HepG2 (cell line): Measurements from ENCODE around the gene DDX60. TPM values are rescaled to one million over a fixed set of nuclear protein-coding genes. Genes with fewer than 3 reads are reported as not detected.

ENCODE experiments used
- FOSL1 ChIP-seq: sonication (generic); formaldehyde crosslinking; IDR thresholded peaks from 2 replicates; pipeline ENCODE4 v1.9.0; 2021; ENCODE audit warnings: missing genetic modification reagents, borderline replicate concordance
- GPN1 ChIP-seq: sonication (generic); formaldehyde crosslinking; IDR thresholded peaks from 2 replicates; pipeline ENCODE4 v1.5.1; 2020; ENCODE audit warnings: missing genetic modification reagents, borderline replicate concordance
- HOXA3 ChIP-seq: sonication (generic); formaldehyde crosslinking; IDR thresholded peaks from 2 replicates; pipeline ENCODE4 v1.5.0; 2020; ENCODE audit warnings: missing genetic modification reagents
- KLF11 ChIP-seq: IDR thresholded peaks from 2 replicates; pipeline ENCODE4 v1.6.1; 2016; ENCODE audit warnings: missing compliant biosample characterization
- KLF6 ChIP-seq: IDR thresholded peaks from 2 replicates; pipeline ENCODE4 v1.8.0; 2016; ENCODE audit warnings: missing biosample characterization, missing genetic modification reagents
- PAX8 ChIP-seq: sonication (generic); formaldehyde crosslinking; IDR thresholded peaks from 2 replicates; pipeline ENCODE4 v1.8.0; 2022; ENCODE audit warnings: mild to moderate bottlenecking, missing genetic modification reagents, borderline replicate concordance
- PITX1 ChIP-seq: sonication (generic); formaldehyde crosslinking; IDR thresholded peaks from 2 replicates; pipeline ENCODE4 v1.5.1; 2020; ENCODE audit warnings: mild to moderate bottlenecking, missing genetic modification reagents
- RCOR2 ChIP-seq: IDR thresholded peaks from 2 replicates; pipeline ENCODE4 v1.6.1; 2016; ENCODE audit warnings: missing biosample characterization, missing genetic modification reagents
- TEAD3 ChIP-seq: optimal IDR thresholded peaks from 2 replicates; pipeline ENCODE3; 2016; ENCODE audit warnings: borderline replicate concordance
- ZBTB7B ChIP-seq: sonication (generic); formaldehyde crosslinking; IDR thresholded peaks from 2 replicates; pipeline ENCODE4 v1.4.0; 2020; ENCODE audit warnings: missing genetic modification reagents
- ZFY ChIP-seq: sonication (generic); formaldehyde crosslinking; IDR thresholded peaks from 2 replicates; pipeline ENCODE4 v1.4.0; 2020; ENCODE audit warnings: missing genetic modification reagents
- ZNF672 ChIP-seq: sonication (generic); formaldehyde crosslinking; IDR thresholded peaks from 2 replicates; pipeline ENCODE4 v1.8.1; 2022; ENCODE audit warnings: missing genetic modification reagents
- ZNF724P ChIP-seq: sonication (generic); formaldehyde crosslinking; IDR thresholded peaks from 2 replicates; pipeline ENCODE4 v1.8.0; 2022; ENCODE audit warnings: missing genetic modification reagents, borderline replicate concordance
- ZNF777 ChIP-seq: sonication (generic); formaldehyde crosslinking; IDR thresholded peaks from 2 replicates; pipeline ENCODE4 v1.4.0; 2020; ENCODE audit warnings: missing genetic modification reagents
- polyA plus RNA-seq, 8 experiments: library from polyadenylated mRNA; depleted of rRNA in 3 of 8; stranded (reverse) in 7 of 8; unstranded in 1 of 8; fragments of >200 nt; fragmentation: Illumina TruSeq in 4 of 8; extraction: Trizol in 4 of 8; gene quantifications; 2 replicates each; pipeline versions ENCODE4 v1.2.1 to v1.2.3, GENCODE V29; 2011 to 2016; ENCODE audit warnings: low read depth in 4 of 8, missing spikeins in 1 of 8, mixed read lengths in 1 of 8; ENCODE audit not compliant: insufficient read depth in 1 of 8
- total RNA-seq, 5 experiments: library from RNA; depleted of rRNA; stranded (reverse); fragments of >200 nt; fragmentation: Illumina TruSeq; extraction: Trizol; gene quantifications; 2 replicates each; pipeline ENCODE4 v1.2.3, GENCODE V29; 2016; ENCODE audit warnings: low read depth in 1 of 5
- TF ChIP-seq, protein P1 (sequence below): sonication (generic); formaldehyde crosslinking; IDR thresholded peaks from 2 replicates; pipeline ENCODE4 v1.4.0; 2020; ENCODE audit warnings: missing genetic modification reagents
- TF ChIP-seq, protein P2 (sequence below): sonication (generic); formaldehyde crosslinking; IDR thresholded peaks from 2 replicates; pipeline ENCODE4 v1.5.1; 2020; ENCODE audit warnings: mild to moderate bottlenecking, missing genetic modification reagents, moderate library complexity
- TF ChIP-seq, protein P3 (sequence below): sonication (generic); formaldehyde crosslinking; IDR thresholded peaks from 2 replicates; pipeline ENCODE4 v1.4.0; 2020; ENCODE audit warnings: missing genetic modification reagents
- TF ChIP-seq, protein P4 (sequence below): sonication (generic); formaldehyde crosslinking; IDR thresholded peaks from 2 replicates; pipeline ENCODE4 v1.9.0; 2022; ENCODE audit warnings: missing genetic modification reagents, mild to moderate bottlenecking, borderline replicate concordance
- TF ChIP-seq, protein P5 (sequence below): IDR thresholded peaks from 2 replicates; pipeline ENCODE4 v1.6.1; 2016; ENCODE audit warnings: missing compliant biosample characterization, missing genetic modification reagents, borderline replicate concordance

The DDX60 gene
- total and polyA plus RNA-seq, 2 of the 13 experiments (the other 11 are each of a cell fraction or from before 2014, with no cell fraction given) = 0.35 TPM; not detected in 1

DNA sequence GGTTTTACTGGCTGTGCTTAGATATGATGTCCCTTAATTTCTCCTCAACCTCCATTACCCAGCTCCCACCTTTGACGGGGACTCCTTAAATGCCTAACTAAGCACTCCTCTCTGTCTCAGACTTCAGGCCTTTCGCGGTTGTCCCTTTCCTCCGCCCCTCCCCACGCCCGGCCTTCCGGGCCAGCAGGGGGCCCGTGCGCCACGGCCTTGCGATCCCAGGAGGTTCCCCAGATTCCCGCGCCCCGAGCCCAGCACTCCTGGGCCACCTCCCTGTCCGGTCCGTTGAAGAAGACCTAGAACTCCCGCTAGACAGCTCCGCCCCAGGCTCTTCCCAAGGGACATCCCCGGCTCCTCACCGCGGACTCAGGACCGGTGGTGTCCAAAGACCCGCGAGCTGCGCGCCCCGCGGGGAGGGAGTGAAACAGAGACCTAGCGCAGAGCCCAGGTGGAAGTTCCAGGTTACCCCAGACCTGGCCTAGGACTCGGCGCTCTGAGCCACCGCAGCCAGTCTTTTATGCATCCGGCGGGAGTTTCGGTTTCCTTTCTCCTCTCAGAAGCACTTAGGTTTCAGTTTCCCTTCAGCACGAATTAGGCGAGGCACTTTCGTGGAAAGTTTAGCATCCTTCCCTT lies at the start of gene DDX60 (continued):
- TF ChIP-seq, protein P1, sequence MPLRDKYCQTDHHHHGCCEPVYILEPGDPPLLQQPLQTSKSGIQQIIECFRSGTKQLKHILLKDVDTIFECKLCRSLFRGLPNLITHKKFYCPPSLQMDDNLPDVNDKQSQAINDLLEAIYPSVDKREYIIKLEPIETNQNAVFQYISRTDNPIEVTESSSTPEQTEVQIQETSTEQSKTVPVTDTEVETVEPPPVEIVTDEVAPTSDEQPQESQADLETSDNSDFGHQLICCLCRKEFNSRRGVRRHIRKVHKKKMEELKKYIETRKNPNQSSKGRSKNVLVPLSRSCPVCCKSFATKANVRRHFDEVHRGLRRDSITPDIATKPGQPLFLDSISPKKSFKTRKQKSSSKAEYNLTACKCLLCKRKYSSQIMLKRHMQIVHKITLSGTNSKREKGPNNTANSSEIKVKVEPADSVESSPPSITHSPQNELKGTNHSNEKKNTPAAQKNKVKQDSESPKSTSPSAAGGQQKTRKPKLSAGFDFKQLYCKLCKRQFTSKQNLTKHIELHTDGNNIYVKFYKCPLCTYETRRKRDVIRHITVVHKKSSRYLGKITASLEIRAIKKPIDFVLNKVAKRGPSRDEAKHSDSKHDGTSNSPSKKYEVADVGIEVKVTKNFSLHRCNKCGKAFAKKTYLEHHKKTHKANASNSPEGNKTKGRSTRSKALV (CRISPR knock-in tag) = peak; percentile 97
- TF ChIP-seq ZBTB7B (CRISPR knock-in tag) = no peak
- peak; percentile 40; the same call in 1 of the 2 replicates for TF ChIP-seq ZFY (CRISPR knock-in tag)
- no peak for TF ChIP-seq ZNF672 (CRISPR knock-in tag)
- TF ChIP-seq, protein P2, sequence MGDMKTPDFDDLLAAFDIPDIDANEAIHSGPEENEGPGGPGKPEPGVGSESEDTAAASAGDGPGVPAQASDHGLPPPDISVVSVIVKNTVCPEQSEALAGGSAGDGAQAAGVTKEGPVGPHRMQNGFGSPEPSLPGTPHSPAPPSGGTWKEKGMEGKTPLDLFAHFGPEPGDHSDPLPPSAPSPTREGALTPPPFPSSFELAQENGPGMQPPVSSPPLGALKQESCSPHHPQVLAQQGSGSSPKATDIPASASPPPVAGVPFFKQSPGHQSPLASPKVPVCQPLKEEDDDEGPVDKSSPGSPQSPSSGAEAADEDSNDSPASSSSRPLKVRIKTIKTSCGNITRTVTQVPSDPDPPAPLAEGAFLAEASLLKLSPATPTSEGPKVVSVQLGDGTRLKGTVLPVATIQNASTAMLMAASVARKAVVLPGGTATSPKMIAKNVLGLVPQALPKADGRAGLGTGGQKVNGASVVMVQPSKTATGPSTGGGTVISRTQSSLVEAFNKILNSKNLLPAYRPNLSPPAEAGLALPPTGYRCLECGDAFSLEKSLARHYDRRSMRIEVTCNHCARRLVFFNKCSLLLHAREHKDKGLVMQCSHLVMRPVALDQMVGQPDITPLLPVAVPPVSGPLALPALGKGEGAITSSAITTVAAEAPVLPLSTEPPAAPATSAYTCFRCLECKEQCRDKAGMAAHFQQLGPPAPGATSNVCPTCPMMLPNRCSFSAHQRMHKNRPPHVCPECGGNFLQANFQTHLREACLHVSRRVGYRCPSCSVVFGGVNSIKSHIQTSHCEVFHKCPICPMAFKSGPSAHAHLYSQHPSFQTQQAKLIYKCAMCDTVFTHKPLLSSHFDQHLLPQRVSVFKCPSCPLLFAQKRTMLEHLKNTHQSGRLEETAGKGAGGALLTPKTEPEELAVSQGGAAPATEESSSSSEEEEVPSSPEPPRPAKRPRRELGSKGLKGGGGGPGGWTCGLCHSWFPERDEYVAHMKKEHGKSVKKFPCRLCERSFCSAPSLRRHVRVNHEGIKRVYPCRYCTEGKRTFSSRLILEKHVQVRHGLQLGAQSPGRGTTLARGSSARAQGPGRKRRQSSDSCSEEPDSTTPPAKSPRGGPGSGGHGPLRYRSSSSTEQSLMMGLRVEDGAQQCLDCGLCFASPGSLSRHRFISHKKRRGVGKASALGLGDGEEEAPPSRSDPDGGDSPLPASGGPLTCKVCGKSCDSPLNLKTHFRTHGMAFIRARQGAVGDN (CRISPR knock-in tag) = peak; percentile 56
- peak; percentile 37; the same call in 1 of the 2 replicates for TF ChIP-seq ZNF777
- no peak for TF ChIP-seq RCOR2
- TF ChIP-seq TEAD3 (CRISPR knock-in tag) = no peak
- TF ChIP-seq, protein P3, sequence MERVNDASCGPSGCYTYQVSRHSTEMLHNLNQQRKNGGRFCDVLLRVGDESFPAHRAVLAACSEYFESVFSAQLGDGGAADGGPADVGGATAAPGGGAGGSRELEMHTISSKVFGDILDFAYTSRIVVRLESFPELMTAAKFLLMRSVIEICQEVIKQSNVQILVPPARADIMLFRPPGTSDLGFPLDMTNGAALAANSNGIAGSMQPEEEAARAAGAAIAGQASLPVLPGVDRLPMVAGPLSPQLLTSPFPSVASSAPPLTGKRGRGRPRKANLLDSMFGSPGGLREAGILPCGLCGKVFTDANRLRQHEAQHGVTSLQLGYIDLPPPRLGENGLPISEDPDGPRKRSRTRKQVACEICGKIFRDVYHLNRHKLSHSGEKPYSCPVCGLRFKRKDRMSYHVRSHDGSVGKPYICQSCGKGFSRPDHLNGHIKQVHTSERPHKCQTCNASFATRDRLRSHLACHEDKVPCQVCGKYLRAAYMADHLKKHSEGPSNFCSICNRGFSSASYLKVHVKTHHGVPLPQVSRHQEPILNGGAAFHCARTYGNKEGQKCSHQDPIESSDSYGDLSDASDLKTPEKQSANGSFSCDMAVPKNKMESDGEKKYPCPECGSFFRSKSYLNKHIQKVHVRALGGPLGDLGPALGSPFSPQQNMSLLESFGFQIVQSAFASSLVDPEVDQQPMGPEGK (CRISPR knock-in tag) = 0 out of 2 replicates have a peak, but pooled peaks have one; percentile 32
- TF ChIP-seq KLF6 = no peak
- no peak for TF ChIP-seq GPN1 (CRISPR knock-in tag)
- TF ChIP-seq PITX1 (CRISPR knock-in tag) = peak; percentile 27; the same call in 1 of the 2 replicates
- TF ChIP-seq FOSL1 (CRISPR knock-in tag) = no peak
- no peak for TF ChIP-seq HOXA3 (CRISPR knock-in tag)
- no peak for TF ChIP-seq PAX8 (CRISPR knock-in tag)
- TF ChIP-seq, protein P4, sequence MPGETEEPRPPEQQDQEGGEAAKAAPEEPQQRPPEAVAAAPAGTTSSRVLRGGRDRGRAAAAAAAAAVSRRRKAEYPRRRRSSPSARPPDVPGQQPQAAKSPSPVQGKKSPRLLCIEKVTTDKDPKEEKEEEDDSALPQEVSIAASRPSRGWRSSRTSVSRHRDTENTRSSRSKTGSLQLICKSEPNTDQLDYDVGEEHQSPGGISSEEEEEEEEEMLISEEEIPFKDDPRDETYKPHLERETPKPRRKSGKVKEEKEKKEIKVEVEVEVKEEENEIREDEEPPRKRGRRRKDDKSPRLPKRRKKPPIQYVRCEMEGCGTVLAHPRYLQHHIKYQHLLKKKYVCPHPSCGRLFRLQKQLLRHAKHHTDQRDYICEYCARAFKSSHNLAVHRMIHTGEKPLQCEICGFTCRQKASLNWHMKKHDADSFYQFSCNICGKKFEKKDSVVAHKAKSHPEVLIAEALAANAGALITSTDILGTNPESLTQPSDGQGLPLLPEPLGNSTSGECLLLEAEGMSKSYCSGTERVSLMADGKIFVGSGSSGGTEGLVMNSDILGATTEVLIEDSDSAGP (CRISPR knock-in tag) = peak; percentile 34; the same call in 1 of the 2 replicates
- no peak for TF ChIP-seq KLF11
- TF ChIP-seq, protein P5, sequence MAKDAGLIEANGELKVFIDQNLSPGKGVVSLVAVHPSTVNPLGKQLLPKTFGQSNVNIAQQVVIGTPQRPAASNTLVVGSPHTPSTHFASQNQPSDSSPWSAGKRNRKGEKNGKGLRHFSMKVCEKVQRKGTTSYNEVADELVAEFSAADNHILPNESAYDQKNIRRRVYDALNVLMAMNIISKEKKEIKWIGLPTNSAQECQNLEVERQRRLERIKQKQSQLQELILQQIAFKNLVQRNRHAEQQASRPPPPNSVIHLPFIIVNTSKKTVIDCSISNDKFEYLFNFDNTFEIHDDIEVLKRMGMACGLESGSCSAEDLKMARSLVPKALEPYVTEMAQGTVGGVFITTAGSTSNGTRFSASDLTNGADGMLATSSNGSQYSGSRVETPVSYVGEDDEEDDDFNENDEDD = peak; percentile 49; the same call in 1 of the 2 replicates
- no peak for TF ChIP-seq ZNF724P
